K562 (cell line): ENCODE results near the gene CRYZL1. TPM values are rescaled to one million over a fixed set of nuclear protein-coding genes. Genes with fewer than 3 reads are reported as not detected.
A peak's percentile ranks its signal among the peaks of the same experiment; 100 is the strongest.

Source experiments
- BCOR ChIP-seq: fragments of 450-650 bp; IDR thresholded peaks from 2 replicates; pipeline ENCODE4 v1.6.1; 2016
- HDAC8 ChIP-seq: fragments of 450-650 bp; IDR thresholded peaks from 2 replicates; pipeline ENCODE4 v1.6.1; 2016; ENCODE audit warnings: mild to moderate bottlenecking, missing genetic modification characterization, moderate library complexity, missing compliant biosample characterization
- HMBOX1 ChIP-seq: sonication (generic); IDR thresholded peaks from 2 replicates; pipeline ENCODE4 v1.6.1; 2016
- KDM2B ChIP-seq: fragments of 250-450 bp; sonication (Bioruptor Pico); IDR thresholded peaks from 2 replicates; pipeline ENCODE4 v1.8.0; 2021; ENCODE audit warnings: mild to moderate bottlenecking, moderate library complexity
- L3MBTL2 ChIP-seq: fragments of 450-650 bp; IDR thresholded peaks from 2 replicates; pipeline ENCODE4 v1.6.1; 2016; ENCODE audit warnings: mild to moderate bottlenecking, moderate library complexity
- LEF1 ChIP-seq: fragments of 450-650 bp; IDR thresholded peaks from 2 replicates; pipeline ENCODE4 v1.6.1; 2016; ENCODE audit warnings: mild to moderate bottlenecking
- MXD1 ChIP-seq: fragments of 250-450 bp; sonication (Bioruptor Pico); IDR thresholded peaks from 2 replicates; pipeline ENCODE4 v1.8.0; 2021; ENCODE audit warnings: borderline replicate concordance, mild to moderate bottlenecking, moderate library complexity; ENCODE audit not compliant: poor library complexity, severe bottlenecking
- POLR2AphosphoS5 ChIP-seq: IDR thresholded peaks from 2 replicates; pipeline ENCODE4 v1.6.1; 2011; ENCODE audit warnings: mild to moderate bottlenecking, low read depth, low read length, moderate library complexity; ENCODE audit not compliant: control insufficient read depth, insufficient read depth
- PRPF4 ChIP-seq: fragments of 200-400 bp; formaldehyde crosslinking; IDR thresholded peaks from one replicate; pipeline ENCODE4 v1.6.1; 2017; ENCODE audit warnings: low read length, low read depth, mild to moderate bottlenecking; ENCODE audit not compliant: insufficient read depth, poor library complexity, severe bottlenecking
- RB1 ChIP-seq: fragments of 450-650 bp; IDR thresholded peaks from 2 replicates; pipeline ENCODE4 v1.6.1; 2017; ENCODE audit warnings: low read depth, mild to moderate bottlenecking
- RBM17 ChIP-seq: fragments of 200-400 bp; formaldehyde crosslinking; IDR thresholded peaks from 2 replicates; pipeline ENCODE4 v1.6.1; 2017; ENCODE audit warnings: low read depth, mild to moderate bottlenecking, low read length, borderline replicate concordance
- RNF2 ChIP-seq: sonication (generic); IDR thresholded peaks from 2 replicates; pipeline ENCODE4 v1.6.1; 2016
- SMARCE1 ChIP-seq: fragments of 450-650 bp; IDR thresholded peaks from 2 replicates; pipeline ENCODE4 v1.7.1; 2016; ENCODE audit warnings: mild to moderate bottlenecking
- SMC3 ChIP-seq: conservative IDR thresholded peaks from 2 replicates; pipeline ENCODE4 v1.6.1; 2011; ENCODE audit warnings: low read depth, low read length, improper control_type of control experiment; ENCODE audit not compliant: insufficient read depth
- UBTF ChIP-seq, 2 experiments: IDR thresholded peaks; 2 replicates each; pipeline ENCODE4 v1.6.1; 2012; ENCODE audit warnings: improper control_type of control experiment in 2 of 2, low read depth in 2 of 2, low read length in 2 of 2, borderline replicate concordance in 1 of 2
- USF2 ChIP-seq: sonication (generic); formaldehyde crosslinking; IDR thresholded peaks from 2 replicates; pipeline ENCODE4 v1.5.0; 2020; ENCODE audit warnings: missing genetic modification reagents
- ZNF586 ChIP-seq: fragments of 450-650 bp; formaldehyde crosslinking; conservative IDR thresholded peaks from 2 replicates; pipeline ENCODE4 v1.4.0; 2020; ENCODE audit warnings: mild to moderate bottlenecking, moderate library complexity
- polyA plus RNA-seq, 8 experiments: library from polyadenylated mRNA; depleted of rRNA in 4 of 8; stranded (reverse) in 5 of 8; unstranded in 3 of 8; fragments of >200 nt; fragmentation: Nextera tagmentation in 2 of 8; fragmentation: Illumina TruSeq in 1 of 8; extraction: Ambion mirVana in 2 of 8; extraction: Trizol in 1 of 8; gene quantifications; 2 replicates each; pipeline versions ENCODE4 v1.2.1 to v1.2.3, GENCODE V29; 2011 to 2014; ENCODE audit warnings: inconsistent platforms in 1 of 8, missing spikeins in 1 of 8
- total RNA-seq, 7 experiments: library from RNA; depleted of rRNA in 6 of 7; stranded (reverse); fragments of >200 nt in 6 of 7; fragmentation: Illumina TruSeq in 2 of 7; extraction: Trizol in 2 of 7; gene quantifications; 2 replicates each; pipeline versions ENCODE4 v1.2.1 to v1.2.3, GENCODE V29; 2011 to 2021; ENCODE audit warnings: low replicate concordance in 1 of 7
- TF ChIP-seq, protein P1 (sequence below): sonication (generic); formaldehyde crosslinking; IDR thresholded peaks from 2 replicates; pipeline ENCODE4 v1.9.0; 2022; ENCODE audit warnings: mild to moderate bottlenecking, missing genetic modification reagents
- TF ChIP-seq, protein P2 (sequence below): fragments of 200-400 bp; formaldehyde crosslinking; IDR thresholded peaks from 2 replicates; pipeline ENCODE4 v1.6.1; 2017; ENCODE audit warnings: mild to moderate bottlenecking, low read depth, low read length, moderate library complexity

CRYZL1 gene
- total and polyA plus RNA-seq, 9 of the 15 experiments (the other 6 are each of a cell fraction or from before 2014, with no cell fraction given) = 19.9 to 98.2 (median 39.2) TPM

- TF ChIP-seq UBTF (IDR thresholded peaks at IDR 0.05; ENCODE audit: borderline replicate concordance in 1 of 2, low read depth in 2 of 2, low read length in 2 of 2) = peak; percentile 53 to 76; a peak in 1 of 4 replicates
- no peak for TF ChIP-seq HMBOX1
- peak; percentile 94 for TF ChIP-seq POLR2AphosphoS5
- TF ChIP-seq SMC3 = no peak
- TF ChIP-seq BCOR = no peak
- peak; percentile 80 for TF ChIP-seq MXD1
- TF ChIP-seq USF2 (CRISPR knock-in tag) = no peak
- TF ChIP-seq, protein P1, sequence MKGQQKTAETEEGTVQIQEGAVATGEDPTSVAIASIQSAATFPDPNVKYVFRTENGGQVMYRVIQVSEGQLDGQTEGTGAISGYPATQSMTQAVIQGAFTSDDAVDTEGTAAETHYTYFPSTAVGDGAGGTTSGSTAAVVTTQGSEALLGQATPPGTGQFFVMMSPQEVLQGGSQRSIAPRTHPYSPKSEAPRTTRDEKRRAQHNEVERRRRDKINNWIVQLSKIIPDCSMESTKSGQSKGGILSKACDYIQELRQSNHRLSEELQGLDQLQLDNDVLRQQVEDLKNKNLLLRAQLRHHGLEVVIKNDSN = peak; percentile 58
- TF ChIP-seq RB1 = peak; percentile 89
- no peak for TF ChIP-seq RBM17
- 0 out of 2 replicates have a peak, but pooled peaks have one; percentile 40 for TF ChIP-seq KDM2B (CRISPR knock-in tag)
- TF ChIP-seq ZNF586 (CRISPR knock-in tag) = 0 out of 2 replicates have a peak, but pooled peaks have one; percentile 49
- TF ChIP-seq L3MBTL2 = peak; percentile 90
- TF ChIP-seq RNF2 = peak; percentile 68
- TF ChIP-seq SMARCE1 = peak; percentile 41
- TF ChIP-seq HDAC8 = 0 out of 2 replicates have a peak, but pooled peaks have one; percentile 28
- no peak for TF ChIP-seq LEF1
- peak; percentile 85 for TF ChIP-seq PRPF4
- TF ChIP-seq, protein P2, sequence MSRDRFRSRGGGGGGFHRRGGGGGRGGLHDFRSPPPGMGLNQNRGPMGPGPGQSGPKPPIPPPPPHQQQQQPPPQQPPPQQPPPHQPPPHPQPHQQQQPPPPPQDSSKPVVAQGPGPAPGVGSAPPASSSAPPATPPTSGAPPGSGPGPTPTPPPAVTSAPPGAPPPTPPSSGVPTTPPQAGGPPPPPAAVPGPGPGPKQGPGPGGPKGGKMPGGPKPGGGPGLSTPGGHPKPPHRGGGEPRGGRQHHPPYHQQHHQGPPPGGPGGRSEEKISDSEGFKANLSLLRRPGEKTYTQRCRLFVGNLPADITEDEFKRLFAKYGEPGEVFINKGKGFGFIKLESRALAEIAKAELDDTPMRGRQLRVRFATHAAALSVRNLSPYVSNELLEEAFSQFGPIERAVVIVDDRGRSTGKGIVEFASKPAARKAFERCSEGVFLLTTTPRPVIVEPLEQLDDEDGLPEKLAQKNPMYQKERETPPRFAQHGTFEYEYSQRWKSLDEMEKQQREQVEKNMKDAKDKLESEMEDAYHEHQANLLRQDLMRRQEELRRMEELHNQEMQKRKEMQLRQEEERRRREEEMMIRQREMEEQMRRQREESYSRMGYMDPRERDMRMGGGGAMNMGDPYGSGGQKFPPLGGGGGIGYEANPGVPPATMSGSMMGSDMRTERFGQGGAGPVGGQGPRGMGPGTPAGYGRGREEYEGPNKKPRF = no peak
Measured at GRCh38 chr21:33541756-33542639, 99.5 kb downstream of the CRYZL1 start, which contains the start of gene GART (continued).
